IMR-90 (cell line): ENCODE measurements around the gene TMED10. TPM values are rescaled to one million over a fixed set of nuclear protein-coding genes. Genes with fewer than 3 reads are reported as not detected.

Source experiments
- ATAC-seq: fragments of 200-7000 bp; cut with Tn5 transposase; 2 replicates; pipeline ENCODE4 v1.9.1; 2020; ENCODE audit warnings: low read depth, mild to moderate bottlenecking, moderate library complexity
- BruUV-seq: library from RNA; stranded (reverse); fragments of 400-500 nt; replicated peaks from 2 replicates; lab custom pipeline; 2021; lab: Mats Ljungman, UMichigan
- CTCF ChIA-PET: fragments of 300-600 bp; formaldehyde crosslinking; extraction: SDS; loops from one replicate; lab custom pipeline; 2021; ENCODE audit warnings: antibody characterized with exemption; lab: Yijun Ruan, JAX
- POLR2A ChIA-PET: fragments of 300-600 bp; sonication (Branson Sonifier 250); formaldehyde crosslinking; loops from one replicate; lab custom pipeline; 2022; ENCODE audit warnings: antibody characterized with exemption; ENCODE audit not compliant: unreplicated experiment; lab: Charles Lee
- DNase-seq: peaks from one replicate; pipeline ENCODE4 v3.0.0; 2013
- H2AFZ ChIP-seq: replicated peaks from 2 replicates; pipeline ENCODE3; 2013; ENCODE audit warnings: low read length, mild to moderate bottlenecking; ENCODE audit not compliant: poor library complexity
- H2AK5ac ChIP-seq: 2 replicates; pipeline ENCODE4 v1.6.1; 2013; ENCODE audit warnings: low read depth, low read length, inconsistent platforms
- H2AK9ac ChIP-seq: replicated peaks from 2 replicates; pipeline ENCODE3; 2013; ENCODE audit warnings: mild to moderate bottlenecking, low read depth, low read length, moderate library complexity; ENCODE audit not compliant: poor library complexity
- H2BK120ac ChIP-seq: 2 replicates; pipeline ENCODE4 v1.6.1; 2013; ENCODE audit warnings: low read depth, low read length, inconsistent platforms
- H2BK15ac ChIP-seq: 3 replicates; pipeline ENCODE4 v1.6.1; 2013; ENCODE audit warnings: low read depth, low read length, inconsistent platforms
- H2BK20ac ChIP-seq: 2 replicates; pipeline ENCODE4 v1.6.1; 2013; ENCODE audit warnings: low read depth, mild to moderate bottlenecking, inconsistent platforms, low read length, moderate library complexity
- H2BK5ac ChIP-seq: 2 replicates; pipeline ENCODE4 v1.6.1; 2013; ENCODE audit warnings: mild to moderate bottlenecking, low read depth, low read length, inconsistent platforms; ENCODE audit not compliant: poor library complexity, severe bottlenecking
- H3K14ac ChIP-seq: replicated peaks from 2 replicates; pipeline ENCODE4 v1.6.1; 2013; ENCODE audit warnings: low read depth, low read length, inconsistent platforms
- H3K18ac ChIP-seq: 2 replicates; pipeline ENCODE4 v1.6.1; 2013; ENCODE audit warnings: low read depth, low read length, control low read depth
- H3K23ac ChIP-seq: 2 replicates; pipeline ENCODE4 v1.6.1; 2013; ENCODE audit warnings: low read depth, low read length, inconsistent platforms
- H3K27ac ChIP-seq: 2 replicates; pipeline ENCODE4 v1.5.1; 2013; ENCODE audit warnings: mild to moderate bottlenecking, control low read depth, low read length; ENCODE audit not compliant: insufficient read depth
- H3K27me3 ChIP-seq: 2 replicates; pipeline ENCODE4 v1.6.1; 2013; ENCODE audit warnings: low read length; ENCODE audit not compliant: control insufficient read depth, insufficient read depth
- H3K36me3 ChIP-seq: 2 replicates; pipeline ENCODE4 v1.6.1; 2013; ENCODE audit warnings: low read length, mixed read lengths; ENCODE audit not compliant: control insufficient read depth, insufficient read depth
- H3K4ac ChIP-seq: 2 replicates; pipeline ENCODE4 v1.6.1; 2013; ENCODE audit warnings: low read depth, low read length, inconsistent platforms
- H3K4me1 ChIP-seq: 2 replicates; pipeline ENCODE4 v1.6.1; 2013; ENCODE audit warnings: low read length, mixed read lengths; ENCODE audit not compliant: control insufficient read depth, insufficient read depth
- H3K4me2 ChIP-seq: 2 replicates; pipeline ENCODE4 v1.6.1; 2013; ENCODE audit warnings: low read depth, mild to moderate bottlenecking, control low read depth, low read length, moderate library complexity
- H3K4me3 ChIP-seq: 2 replicates; pipeline ENCODE4 v1.5.1; 2013; ENCODE audit warnings: low read depth, mild to moderate bottlenecking, control low read depth, low read length, moderate library complexity; ENCODE audit not compliant: insufficient read depth
- H3K56ac ChIP-seq: 2 replicates; pipeline ENCODE4 v1.6.1; 2013; ENCODE audit warnings: low read length, inconsistent platforms; ENCODE audit not compliant: insufficient read depth; ENCODE audit errors: extremely low read depth
- H3K79me1 ChIP-seq, 2 experiments: 2 replicates each; pipeline ENCODE4 v1.6.1; 2013; ENCODE audit warnings: low read length in 2 of 2, inconsistent platforms in 1 of 2, low read depth in 1 of 2
- H3K9ac ChIP-seq: 2 replicates; pipeline ENCODE4 v1.6.1; 2013; ENCODE audit warnings: low read depth, low read length, control low read depth
- H3K9me1 ChIP-seq: 2 replicates; pipeline ENCODE4 v1.6.1; 2013; ENCODE audit warnings: low read length, inconsistent platforms; ENCODE audit not compliant: insufficient read depth
- H3K9me3 ChIP-seq: 2 replicates; pipeline ENCODE4 v1.6.1; 2013; ENCODE audit warnings: low read length; ENCODE audit not compliant: control insufficient read depth, insufficient read depth
- H4K20me1 ChIP-seq: 2 replicates; pipeline ENCODE4 v1.6.1; 2013; ENCODE audit warnings: low read length, inconsistent platforms; ENCODE audit not compliant: insufficient read depth
- H4K5ac ChIP-seq: 2 replicates; pipeline ENCODE4 v1.6.1; 2013; ENCODE audit warnings: mild to moderate bottlenecking, low read depth, low read length, control low read depth
- H4K8ac ChIP-seq, 2 experiments: 2 replicates each; pipeline ENCODE4 v1.6.1; 2013; ENCODE audit warnings: low read depth in 2 of 2, low read length in 2 of 2, control low read depth in 1 of 2, inconsistent platforms in 1 of 2
- H4K91ac ChIP-seq: 2 replicates; pipeline ENCODE4 v1.6.1; 2013; ENCODE audit warnings: low read depth, low read length, inconsistent platforms; ENCODE audit not compliant: insufficient read depth
- BHLHE40 ChIP-seq: fragments of 150-350 bp; IDR thresholded peaks from 2 replicates; pipeline ENCODE4 v1.6.1; 2016; ENCODE audit warnings: mild to moderate bottlenecking, low read depth, low read length
- CEBPB ChIP-seq: IDR thresholded peaks from 2 replicates; pipeline ENCODE4 v1.6.1; 2012; ENCODE audit warnings: low read depth, low read length, improper control_type of control experiment
- CHD1 ChIP-seq: IDR thresholded peaks from 2 replicates; pipeline ENCODE4 v1.6.1; 2012; ENCODE audit warnings: low read depth, low read length, improper control_type of control experiment
- CTCF ChIP-seq: conservative IDR thresholded peaks from 2 replicates; pipeline ENCODE4 v1.5.1; 2012; ENCODE audit warnings: mild to moderate bottlenecking, low read depth, low read length, improper control_type of control experiment
- ELK1 ChIP-seq: fragments of 150-350 bp; IDR thresholded peaks from 2 replicates; pipeline ENCODE4 v1.6.1; 2016; ENCODE audit warnings: low read depth, mild to moderate bottlenecking, low read length, moderate library complexity, borderline replicate concordance
- FOS ChIP-seq: fragments of 150-350 bp; IDR thresholded peaks from 2 replicates; pipeline ENCODE4 v1.6.1; 2016; ENCODE audit warnings: low read depth, low read length
- MAFK ChIP-seq: IDR thresholded peaks from 2 replicates; pipeline ENCODE4 v1.6.1; 2012; ENCODE audit warnings: low read depth, low read length, improper control_type of control experiment
- MAZ ChIP-seq: IDR thresholded peaks from 2 replicates; pipeline ENCODE4 v1.6.1; 2012; ENCODE audit warnings: low read depth, mild to moderate bottlenecking, low read length, improper control_type of control experiment, moderate library complexity, borderline replicate concordance
- MXI1 ChIP-seq: IDR thresholded peaks from 2 replicates; pipeline ENCODE4 v1.6.1; 2012; ENCODE audit warnings: low read depth, mild to moderate bottlenecking, low read length, moderate library complexity, borderline replicate concordance
- NFE2L2 ChIP-seq: fragments of 150-350 bp; IDR thresholded peaks from 2 replicates; pipeline ENCODE4 v1.6.1; 2016; ENCODE audit warnings: low read depth, mild to moderate bottlenecking, low read length
- POLR2A ChIP-seq: IDR thresholded peaks from 2 replicates; pipeline ENCODE4 v1.6.1; 2012; ENCODE audit warnings: mild to moderate bottlenecking, low read depth, low read length
- RCOR1 ChIP-seq: IDR thresholded peaks from 2 replicates; pipeline ENCODE4 v1.6.1; 2012; ENCODE audit warnings: mild to moderate bottlenecking, low read length, improper control_type of control experiment; ENCODE audit not compliant: insufficient replicate concordance
- RFX5 ChIP-seq: IDR thresholded peaks from 2 replicates; pipeline ENCODE4 v1.8.0; 2012; ENCODE audit warnings: low read depth, mild to moderate bottlenecking, low read length, moderate library complexity
- SMC3 ChIP-seq: fragments of 150-350 bp; IDR thresholded peaks from 2 replicates; pipeline ENCODE4 v1.6.1; 2016; ENCODE audit warnings: low read depth, mild to moderate bottlenecking, antibody characterized with exemption, low read length, moderate library complexity
- USF2 ChIP-seq: fragments of 150-350 bp; IDR thresholded peaks from 2 replicates; pipeline ENCODE4 v1.6.1; 2017; ENCODE audit warnings: mild to moderate bottlenecking, antibody characterized with exemption, low read length, low read depth
- WGBS, 2 experiments: methylation state at CpG; one replicate each; pipeline versions ENCODE4 v1.1.5 to v1.1.7; 2013; ENCODE audit warnings: missing lambda C conversion rate in 2 of 2; ENCODE audit not compliant: insufficient read length in 1 of 2; ENCODE audit errors: extremely low coverage in 2 of 2; 5-methylcytosine and 5-hydroxymethylcytosine counted together
- dilution Hi-C: fragments of 300-500 bp; cut with HindIII; formaldehyde crosslinking; loops from one replicate; pipeline ENCODE4 v1.14.3; 2018; ENCODE audit warnings: low sequenced_read_pairs; ENCODE audit not compliant: unreplicated experiment
- in situ Hi-C: fragments of 300-500 bp; cut with MboI; formaldehyde crosslinking; loops from 3 replicates; pipeline ENCODE4 v1.14.3; 2019; ENCODE audit warnings: low sequenced_read_pairs, inconsistent platforms, mixed read lengths
- intact Hi-C: fragments of 100-400 bp; cut with micrococcal nuclease; formaldehyde crosslinking; loops from 2 replicates; pipeline ENCODE4 v1.10.0; 2022
- polyA plus RNA-seq, 3 experiments: library from polyadenylated mRNA; depleted of rRNA; stranded (reverse); fragments of >200 nt; gene quantifications; 2 replicates each; pipeline ENCODE4 v1.2.3, GENCODE V29; 2012; ENCODE audit warnings: low replicate concordance in 1 of 3
- total RNA-seq: library from RNA; depleted of rRNA; stranded (reverse); fragments of >200 nt; gene quantifications from 2 replicates; pipeline ENCODE4 v1.2.3, GENCODE V29; 2012

TMED10 gene
- total and polyA plus RNA-seq, 2 of the 4 experiments (the other 2 are of a cell fraction): 254 to 441 TPM

- H3K4ac ChIP-seq: no peak overlapping the region
- H3K79me1 ChIP-seq: peaks cover 7 to 20% of the 10 kb centered on the region in 2 experiments
- H2AFZ ChIP-seq: no peak overlapping the region
- H4K20me1 ChIP-seq: no peaks in the 10 kb centered on the region
- H3K4me1 ChIP-seq: peaks cover 3% of the 10 kb centered on the region; the same call in 1 of the 2 replicates
- no peaks in the 10 kb centered on the region for H3K27me3 ChIP-seq
- no TSS peak for BruUV-seq
- H4K5ac ChIP-seq: no peak overlapping the region
- H3K56ac ChIP-seq: no peak overlapping the region
- no peak overlapping the region for H3K18ac ChIP-seq
- CTCF ChIA-PET: interaction anchor here (1.4 kb wide), 1 partner anchor 174 kb away, joined by 5 read pairs; no protein-coding TSS in a partner anchor
- H3K9ac ChIP-seq: no peak overlapping the region
- no CpG with 5 or more reads among the region's 3 CpGs for WGBS, 2 experiments
- H2BK20ac ChIP-seq: no peak overlapping the region
- H2BK5ac ChIP-seq: no peak overlapping the region
- H2AK5ac ChIP-seq: no peak overlapping the region
- ATAC-seq: no peak
- no peak overlapping the region for H3K14ac ChIP-seq
- H3K27ac ChIP-seq: no peak overlapping the region
- H3K9me1 ChIP-seq: no peaks in the 10 kb centered on the region
- no peak overlapping the region for H2AK9ac ChIP-seq
- H2BK120ac ChIP-seq: no peak overlapping the region
- no peak overlapping the region for H3K23ac ChIP-seq
- H3K4me3 ChIP-seq: no peak overlapping the region
- intact Hi-C loops (no loop called here), in situ Hi-C loops (no loop called here), dilution Hi-C loops (no loop called here)
- POLR2A ChIA-PET: interaction anchor here (0.6 kb wide), 1 partner anchor 213 kb away, joined by 6 read pairs; no protein-coding TSS in a partner anchor
- no peak overlapping the region for H4K8ac ChIP-seq
- H3K36me3 ChIP-seq: peaks cover 9% of the 10 kb centered on the region; the same call in 1 of the 2 replicates
- no peaks in the 10 kb centered on the region for H3K9me3 ChIP-seq
- H2BK15ac ChIP-seq: no peak overlapping the region
- no peak overlapping the region for H4K91ac ChIP-seq
- H3K4me2 ChIP-seq: no peak overlapping the region
- no peak for DNase-seq
- TF ChIP-seq CEBPB (no peak), ELK1 (no peak), POLR2A (no peak), FOS (no peak), BHLHE40 (no peak), MAFK (no peak), NFE2L2 (no peak), MXI1 (no peak), RCOR1 (no peak), MAZ (no peak), USF2 (no peak), RFX5 (no peak), SMC3 (no peak), CTCF (no peak), CHD1 (no peak)
These were observed 55.7 kb downstream of the TMED10 start for GRCh38 chr14:75120541-75121291.
